GF-D8 (cell line): ENCODE measurements around the gene HSP90AA1.
A peak's percentile ranks its signal among the peaks of the same experiment; 100 is the strongest.
"Not testable (repeated sequence)": the region's sequence is repeated elsewhere in the genome, so short reads cannot be mapped to it uniquely, and the experiment has no call there.

Source experiments
- DNase-seq: peaks from one replicate; lab custom pipeline; 2025; lab: John Stamatoyannopoulos, UW

Gene HSP90AA1

GRCh38 chr14:102086972-102087761, at the start of gene HSP90AA1:
TSS of gene HSP90AA1 (minus strand) at chr14:102087044. CDS start at chr14:102086378, 666 bp downstream.
- DNase-seq, result peak; percentile 60

- DNase-seq, result not testable (repeated sequence)
Observed at GRCh38 chr14:102135456-102135855, 48.6 kb upstream of the HSP90AA1 start.

GRCh38 chr14:102134719-102135118, 47.9 kb upstream of the HSP90AA1 start:
- DNase-seq, result not testable (repeated sequence)

GRCh38 chr14:102134021-102134420, 47.2 kb upstream of the HSP90AA1 start:
- DNase-seq, result not testable (repeated sequence)

- DNase-seq, result no peak
Observed at GRCh38 chr14:102131741-102132140, 44.9 kb upstream of the HSP90AA1 start.

GRCh38 chr14:102126807-102127455, 40.1 kb upstream of the HSP90AA1 start:
- DNase-seq, result no peak

GRCh38 chr14:102125546-102125945, 38.7 kb upstream of the HSP90AA1 start:
- no peak for DNase-seq

- DNase-seq, result no peak
Observed at GRCh38 chr14:102124419-102124818, 37.6 kb upstream of the HSP90AA1 start.

GRCh38 chr14:102121567-102121966, 34.7 kb upstream of the HSP90AA1 start:
- no peak for DNase-seq

GRCh38 chr14:102120888-102121287, 34.0 kb upstream of the HSP90AA1 start:
- DNase-seq, result no peak

- no peak for DNase-seq
Observed at GRCh38 chr14:102117852-102118251, 31.0 kb upstream of the HSP90AA1 start.

- no peak for DNase-seq
Observed at GRCh38 chr14:102116361-102117180, 29.7 kb upstream of the HSP90AA1 start.

GRCh38 chr14:102111101-102111500, 24.3 kb upstream of the HSP90AA1 start:
- DNase-seq, result no peak

- not testable (repeated sequence) for DNase-seq
Observed at GRCh38 chr14:102109332-102109731, 22.5 kb upstream of the HSP90AA1 start.

- DNase-seq, result no peak
Observed at GRCh38 chr14:102105369-102105768, 18.5 kb upstream of the HSP90AA1 start.

- no peak for DNase-seq
Observed at GRCh38 chr14:102103062-102103695, 16.3 kb upstream of the HSP90AA1 start.

- no peak for DNase-seq
Observed at GRCh38 chr14:102097441-102098135, 10.7 kb upstream of the HSP90AA1 start.

GRCh38 chr14:102096569-102097188, 9.8 kb upstream of the HSP90AA1 start:
- no peak for DNase-seq

- no peak for DNase-seq
Observed at GRCh38 chr14:102095871-102096568, 9.2 kb upstream of the HSP90AA1 start.

- no peak for DNase-seq
Observed at GRCh38 chr14:102095231-102095870, 8.5 kb upstream of the HSP90AA1 start.
